HG02884 (cell line): ENCODE data around the gene DRD4.
A peak's percentile ranks its signal among the peaks of the same experiment; 100 is the strongest.

Experiments
- ATAC-seq: cut with Tn5 transposase; IDR thresholded peaks from one replicate; pipeline ENCODE4 v1.9.1; 2021; ENCODE audit warnings: mild to moderate bottlenecking, moderate library complexity; ENCODE audit not compliant: unreplicated experiment

DRD4 gene

DNA sequence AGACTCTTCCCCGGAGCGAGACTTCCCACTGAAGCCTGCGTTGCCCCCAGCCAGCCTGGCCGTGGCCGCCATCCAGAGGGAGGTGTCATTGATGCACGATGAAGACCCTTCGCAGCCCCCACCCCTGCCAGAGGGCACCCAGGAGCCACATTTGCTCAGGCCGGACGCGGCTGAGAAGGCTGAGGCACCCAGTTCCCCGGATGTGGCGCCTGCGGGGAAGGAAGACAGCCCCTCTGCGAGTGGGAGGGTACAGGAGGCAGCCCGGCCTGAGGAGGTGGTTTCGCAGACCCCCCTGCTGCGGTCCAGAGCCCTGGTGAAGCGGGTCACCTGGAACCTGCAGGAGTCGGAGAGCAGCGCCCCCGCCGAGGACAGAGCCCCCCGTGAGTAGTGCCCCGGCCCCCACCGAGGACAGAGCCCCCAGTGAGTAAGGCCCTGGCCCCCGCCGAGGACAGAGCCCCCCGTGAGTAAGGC is 27.7 kb upstream of the DRD4 start:
- ATAC-seq = no peak

DNA sequence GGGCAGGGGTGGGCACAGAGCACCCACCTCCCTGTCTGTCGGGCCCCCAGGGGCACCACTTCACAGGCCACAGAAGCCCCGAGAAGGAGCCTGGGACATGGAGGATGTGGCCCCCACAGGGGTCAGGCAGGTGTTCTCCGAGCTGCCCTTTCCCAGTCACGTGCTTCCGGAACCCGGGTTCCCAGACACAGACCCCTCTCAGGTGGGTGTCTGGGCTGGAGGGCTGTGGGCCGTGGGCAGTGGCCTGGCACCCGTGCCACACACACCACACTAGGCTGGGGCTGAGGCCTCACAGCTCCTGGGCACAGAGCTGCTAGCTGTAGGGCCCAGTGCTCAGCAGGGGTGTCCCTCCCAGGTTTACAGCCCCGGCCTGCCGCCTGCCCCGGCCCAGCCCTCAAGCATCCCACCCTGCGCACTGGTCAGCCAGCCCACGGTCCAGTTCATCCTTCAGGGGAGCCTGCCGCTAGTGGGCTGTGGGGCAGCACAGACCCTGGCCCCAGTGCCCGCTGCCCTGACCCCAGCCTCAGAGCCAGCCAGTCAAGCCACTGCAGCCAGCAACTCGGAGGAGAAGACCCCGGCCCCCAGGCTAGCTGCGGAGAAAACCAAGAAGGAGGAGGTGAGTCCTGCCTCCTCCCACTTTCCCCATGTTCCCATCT is 26.8 kb upstream of the DRD4 start:
- ATAC-seq = no peak

DNA sequence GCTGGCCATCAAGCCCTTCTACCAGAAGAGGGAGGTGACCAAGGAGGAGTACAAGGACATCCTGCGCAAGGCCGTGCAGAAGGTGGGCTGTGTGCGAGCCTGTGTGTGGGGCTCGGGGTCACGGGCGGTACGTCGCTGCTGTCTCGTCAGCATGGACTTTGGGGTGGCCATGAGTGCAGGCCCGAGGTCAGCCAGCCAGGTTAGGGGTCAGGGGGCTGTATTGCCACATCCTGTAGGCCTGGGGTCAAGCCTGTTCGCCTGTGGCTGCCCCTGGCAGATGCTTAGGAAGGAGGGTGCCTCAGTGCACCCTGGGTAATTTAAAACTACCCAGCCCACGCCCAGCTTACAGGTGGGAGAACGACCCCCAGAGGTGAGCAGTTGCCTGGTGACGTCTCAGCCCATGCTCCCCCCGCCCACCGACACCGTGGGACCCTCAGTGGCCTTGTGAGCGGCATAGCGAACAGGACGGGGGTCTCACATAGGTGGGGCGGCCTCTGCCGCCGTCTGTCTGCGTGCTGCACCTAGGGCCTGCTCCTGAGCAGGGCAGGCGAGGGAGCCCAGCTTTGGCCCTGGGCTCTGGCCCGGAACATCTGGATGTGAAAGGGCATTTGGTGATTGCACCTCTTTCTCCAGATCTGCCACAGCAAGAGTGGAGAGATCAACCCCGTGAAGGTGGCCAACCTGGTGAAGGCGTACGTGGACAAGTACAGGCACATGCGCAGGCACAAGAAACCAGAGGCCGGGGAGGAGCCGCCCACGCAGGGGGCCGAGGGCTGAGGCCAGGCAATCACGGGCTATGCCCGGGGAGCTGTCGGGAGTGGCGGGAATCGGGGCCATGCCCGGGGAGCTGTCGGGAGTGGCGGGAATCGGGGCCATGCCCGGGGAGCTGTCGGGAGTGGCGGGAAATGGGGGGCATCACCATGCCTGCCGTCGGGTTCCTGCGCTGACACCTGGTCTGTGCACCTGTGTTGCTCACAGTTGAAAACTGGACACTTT is 25.8 kb upstream of the DRD4 start:
- ATAC-seq = no peak

DNA sequence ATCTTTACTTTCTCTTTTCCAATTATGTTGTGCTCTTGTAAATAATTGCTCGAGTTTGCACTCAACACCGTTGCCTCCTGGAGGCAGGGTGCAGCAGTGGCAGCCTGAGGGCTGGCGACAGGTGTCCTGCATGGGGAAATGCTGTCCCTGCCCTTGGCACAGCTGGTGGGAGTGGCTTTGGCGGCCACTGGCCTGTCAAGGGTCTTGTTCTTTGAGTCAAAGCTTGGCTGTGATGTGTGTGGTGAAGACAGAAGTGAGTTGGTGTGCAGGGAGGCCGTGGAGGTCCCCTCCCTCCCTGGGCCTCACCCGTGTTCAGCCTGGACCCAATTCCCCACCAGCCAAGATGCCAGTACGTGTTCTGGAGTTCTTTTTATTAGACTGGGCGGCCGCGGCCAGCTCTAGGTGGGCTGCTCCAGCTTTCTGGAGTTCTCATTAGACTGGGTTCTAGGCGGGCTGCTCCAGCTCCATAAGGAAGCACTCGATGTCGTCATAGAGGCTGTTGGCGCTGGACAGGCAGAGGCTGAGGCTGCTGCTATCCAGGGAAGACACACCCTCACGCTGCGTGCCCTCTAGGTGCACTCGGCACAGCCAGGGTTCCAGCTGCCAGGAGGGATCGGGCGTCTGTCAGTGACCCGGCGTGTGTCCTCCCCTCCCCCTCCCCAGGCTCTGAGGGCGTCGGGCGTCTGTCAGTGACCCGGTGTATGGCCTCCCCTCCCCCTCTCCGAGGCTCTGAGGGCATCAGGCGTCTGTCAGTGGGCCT is 24.7 kb upstream of the DRD4 start:
- ATAC-seq = no peak

DNA sequence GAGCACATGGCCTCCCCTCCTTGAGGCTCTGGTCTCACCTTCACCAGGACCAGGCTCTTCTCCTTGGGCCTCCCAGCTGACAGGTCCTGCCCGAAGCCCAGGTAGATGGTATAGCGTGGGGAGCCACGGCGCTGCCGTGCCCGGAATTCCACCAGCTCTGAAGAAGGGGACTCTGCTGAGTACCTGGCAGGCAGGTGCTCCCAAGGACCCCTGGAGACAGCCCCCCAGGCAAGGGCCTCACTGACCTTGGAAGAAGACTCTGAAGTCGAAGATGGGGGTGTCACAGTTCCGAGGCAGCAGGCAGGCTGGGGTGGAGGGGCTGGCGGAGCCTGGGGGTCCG is 24.1 kb upstream of the DRD4 start:
- no peak for ATAC-seq

DNA sequence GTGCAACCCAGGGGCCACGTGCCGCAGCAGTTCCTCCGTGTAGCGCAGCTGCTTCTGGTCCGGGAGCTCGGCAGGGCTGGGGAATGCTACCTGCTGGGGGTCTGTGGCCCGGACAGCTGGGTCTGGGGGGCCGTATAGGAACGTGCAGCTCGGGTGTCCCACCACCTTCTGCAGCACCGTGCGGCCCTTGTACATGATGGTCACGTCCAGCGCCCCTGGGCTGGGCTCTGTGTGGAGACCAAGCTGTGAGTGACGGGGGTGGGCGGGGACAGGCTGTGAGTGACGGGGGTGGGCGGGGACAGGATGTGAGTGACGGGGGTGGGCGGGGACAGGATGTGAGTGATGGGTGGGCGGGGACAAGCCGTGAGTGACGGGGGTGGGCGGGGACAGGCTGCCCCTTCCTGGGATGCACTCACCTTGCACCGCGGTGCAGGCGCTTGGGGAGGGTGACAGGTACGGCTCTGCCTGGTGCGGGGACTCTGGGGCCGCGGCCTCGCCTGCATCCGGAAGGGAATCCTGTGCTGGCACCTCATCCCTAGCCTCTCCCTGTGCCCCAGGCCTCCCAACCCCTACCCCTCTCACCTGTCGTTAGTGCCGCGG is 23.6 kb upstream of the DRD4 start:
- ATAC-seq = no peak

DNA sequence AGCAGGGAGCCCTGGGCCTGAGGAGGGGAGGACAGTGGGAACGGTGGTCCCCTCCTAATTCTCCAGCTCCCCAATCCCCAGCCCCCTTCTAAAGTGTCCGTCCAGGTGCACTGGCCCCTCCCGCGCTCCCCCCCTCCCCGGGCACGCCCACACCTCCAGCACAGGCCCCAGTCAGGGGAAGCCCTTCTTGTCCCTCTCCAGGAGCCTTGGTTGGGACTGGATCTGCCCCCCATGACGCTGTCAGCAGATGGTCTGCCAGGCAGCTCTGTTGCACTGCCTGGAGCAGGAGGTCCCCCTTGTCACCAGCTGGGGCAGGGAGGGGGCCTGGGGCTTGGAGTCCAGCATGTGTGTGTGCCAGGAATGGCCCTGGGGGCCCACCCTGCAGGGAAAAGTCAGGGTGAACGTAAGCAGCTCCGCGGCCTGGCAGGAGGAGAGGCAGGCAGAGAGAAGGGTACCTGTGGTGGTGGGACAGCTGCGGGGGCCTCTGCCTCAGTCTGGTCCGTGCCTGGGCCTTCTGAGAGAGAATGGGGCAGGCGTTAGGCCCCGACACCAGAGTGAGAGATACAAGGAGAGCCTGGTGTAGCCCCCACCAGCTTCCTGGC is 22.9 kb upstream of the DRD4 start:
- ATAC-seq = no peak

DNA sequence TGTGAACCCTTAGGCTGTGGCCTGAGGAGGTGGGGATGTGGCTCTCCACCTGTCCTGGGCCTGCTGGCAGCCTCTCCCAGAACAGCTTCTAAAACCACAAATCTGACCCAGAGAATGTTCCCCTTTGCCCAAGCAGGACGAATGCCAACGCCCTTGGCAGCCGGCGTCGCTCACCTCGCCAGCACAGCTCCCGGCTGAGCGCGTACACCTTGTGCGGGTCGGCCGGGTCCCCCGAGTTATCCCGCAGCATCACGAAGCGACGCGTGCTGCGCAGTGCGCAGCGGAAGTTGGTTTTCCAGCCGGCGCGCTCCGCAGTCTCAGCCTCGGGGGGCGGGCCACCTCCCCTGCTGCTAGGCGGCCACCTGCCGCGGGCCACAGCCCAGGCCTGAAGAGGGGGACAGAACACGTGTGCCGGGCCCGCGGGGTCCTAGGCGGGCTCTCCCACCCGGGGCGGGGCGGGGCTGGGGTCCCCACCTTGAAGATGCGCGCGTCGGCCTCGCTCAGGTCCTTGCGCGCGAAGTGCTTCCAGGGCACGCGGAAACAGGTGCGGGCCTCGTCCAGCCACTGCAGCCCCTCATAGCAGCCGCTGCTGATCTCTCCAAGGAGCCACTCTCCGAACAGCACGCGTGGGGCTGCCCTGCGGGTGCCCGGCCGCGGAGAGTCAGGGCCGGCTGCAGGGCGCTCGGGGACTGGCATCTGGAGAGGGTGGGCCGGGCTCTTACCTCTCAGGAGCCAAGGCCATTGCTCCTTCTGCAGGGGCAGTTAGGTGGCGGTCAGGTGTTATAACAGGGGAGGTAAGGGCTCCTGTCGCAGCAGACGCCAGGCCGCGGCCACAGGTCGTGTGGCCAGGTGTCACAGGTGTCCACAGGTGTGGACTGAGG is 22.2 kb upstream of the DRD4 start:
- no peak for ATAC-seq

DNA sequence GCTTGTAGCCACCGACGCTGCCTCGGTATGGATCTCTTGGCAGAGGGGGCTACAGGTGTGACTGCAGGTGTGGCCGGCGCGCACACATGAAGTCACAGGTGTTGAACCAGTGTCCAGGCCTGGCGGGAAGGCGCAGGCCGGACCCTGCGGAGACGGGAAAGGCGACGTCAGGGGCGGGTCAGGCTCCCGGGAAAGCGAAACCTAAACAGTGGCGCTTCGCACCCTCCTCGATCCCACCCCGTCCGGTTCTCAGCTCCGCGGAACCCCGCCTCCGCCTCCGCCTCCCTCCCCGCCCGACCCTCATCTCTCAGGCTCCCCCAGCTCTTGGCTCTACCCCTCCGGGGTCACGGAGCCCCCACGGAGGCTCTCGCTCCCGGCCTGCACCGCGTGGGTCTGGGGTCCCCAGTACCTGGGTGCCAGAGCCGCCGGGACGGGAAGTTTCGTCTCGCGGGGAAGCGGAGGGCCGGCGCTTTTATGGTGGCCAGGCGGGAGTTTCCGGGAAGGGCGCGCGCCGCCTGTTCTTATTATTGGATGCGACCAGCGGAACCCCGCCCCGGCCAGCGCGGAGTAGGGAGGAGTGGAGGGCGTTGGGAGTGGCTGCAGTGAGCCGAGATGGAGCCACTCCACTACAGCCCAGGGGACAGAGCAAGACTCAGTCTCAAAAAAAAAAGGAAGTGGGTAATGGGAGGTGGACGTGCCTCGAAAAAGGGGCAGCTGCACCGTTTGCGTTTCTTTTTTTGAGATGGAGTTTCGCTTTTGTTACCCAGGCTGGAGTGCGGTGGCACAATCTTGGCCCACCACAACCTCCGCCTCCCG is 21.4 kb upstream of the DRD4 start, which contains the start of gene IRF7:
TSS of gene IRF7 (minus strand) at position 447 of the 816 bp plus-strand sequence. CDS start 586 bp downstream, outside the sequence.
- peak; percentile 77 for ATAC-seq

DNA sequence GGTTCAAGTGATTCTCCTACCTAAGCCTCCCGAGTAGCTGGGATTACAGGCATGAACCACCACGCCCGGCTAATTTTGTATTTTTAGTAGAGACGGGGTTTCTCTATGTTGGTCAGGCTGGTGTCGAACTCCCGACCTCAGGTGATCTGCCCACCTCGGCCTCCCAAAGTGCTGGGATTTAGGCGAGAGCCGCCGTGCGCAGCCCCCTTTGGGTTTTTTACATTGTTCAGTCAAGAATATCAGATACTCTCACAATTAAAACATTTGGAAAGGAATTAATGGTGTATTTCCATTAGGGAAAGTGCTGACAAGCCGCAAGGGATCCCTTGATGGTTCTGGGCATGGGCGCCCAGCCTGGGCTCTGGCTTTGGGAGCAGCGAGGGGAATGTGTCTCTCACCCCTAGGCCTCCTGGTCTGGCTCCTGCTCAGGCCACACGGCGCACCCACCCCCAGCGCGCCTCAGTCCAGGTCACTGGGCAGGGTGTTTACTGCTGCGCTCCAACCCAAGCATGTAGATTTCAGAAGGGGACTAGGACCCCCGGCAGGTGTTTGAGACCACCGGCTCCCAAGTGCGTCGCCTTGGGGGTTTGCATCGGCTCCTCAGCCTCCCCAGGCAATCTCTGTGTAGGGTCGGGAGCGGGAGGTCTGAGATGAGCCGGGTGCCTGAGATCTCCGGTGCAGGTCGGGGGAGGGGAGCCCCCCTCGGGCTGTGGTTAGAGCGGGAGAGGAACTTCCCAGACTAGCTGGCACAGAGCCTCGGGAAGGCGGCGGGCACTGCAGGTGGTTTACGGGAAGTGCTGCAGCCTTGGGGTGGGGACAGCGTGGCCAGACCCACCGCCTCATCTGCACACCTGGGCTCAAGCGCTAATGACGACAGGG is 20.5 kb upstream of the DRD4 start:
- no peak for ATAC-seq

DNA sequence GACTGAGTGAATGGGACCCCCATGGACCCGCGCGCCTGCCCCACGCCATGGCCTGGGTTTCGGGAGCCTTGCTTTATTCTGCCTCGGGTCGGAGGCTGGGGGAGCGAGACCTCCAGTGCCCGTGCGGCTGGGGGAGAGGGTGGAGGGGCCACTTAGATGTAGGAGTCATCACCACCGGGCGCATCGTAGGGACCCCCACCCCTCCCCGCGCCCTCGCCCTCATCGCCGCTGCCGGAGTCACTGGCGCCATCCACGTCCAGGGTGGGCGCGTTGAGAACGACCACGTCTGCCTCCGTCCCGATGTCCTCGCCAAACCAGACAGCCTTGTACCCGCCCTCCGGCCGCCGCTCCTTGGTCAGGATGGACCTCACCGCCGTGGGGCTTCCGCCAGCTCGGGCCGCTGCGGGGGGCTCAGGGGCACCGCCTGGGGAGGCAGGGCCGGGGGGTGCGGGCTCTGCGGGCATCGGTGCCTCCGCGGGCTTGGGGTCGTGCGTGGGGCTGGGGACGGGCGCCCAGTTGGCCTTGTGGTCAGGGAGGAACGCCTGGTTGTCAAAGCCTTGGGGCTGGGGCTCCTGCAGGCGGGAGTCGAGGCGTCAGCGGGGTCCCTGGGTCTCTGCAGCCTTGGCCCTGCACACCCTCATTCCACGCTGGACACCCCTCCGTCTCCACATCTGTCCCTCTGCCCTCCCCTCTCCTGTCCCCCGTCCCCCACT is 19.7 kb upstream of the DRD4 start:
- ATAC-seq = no peak

DNA sequence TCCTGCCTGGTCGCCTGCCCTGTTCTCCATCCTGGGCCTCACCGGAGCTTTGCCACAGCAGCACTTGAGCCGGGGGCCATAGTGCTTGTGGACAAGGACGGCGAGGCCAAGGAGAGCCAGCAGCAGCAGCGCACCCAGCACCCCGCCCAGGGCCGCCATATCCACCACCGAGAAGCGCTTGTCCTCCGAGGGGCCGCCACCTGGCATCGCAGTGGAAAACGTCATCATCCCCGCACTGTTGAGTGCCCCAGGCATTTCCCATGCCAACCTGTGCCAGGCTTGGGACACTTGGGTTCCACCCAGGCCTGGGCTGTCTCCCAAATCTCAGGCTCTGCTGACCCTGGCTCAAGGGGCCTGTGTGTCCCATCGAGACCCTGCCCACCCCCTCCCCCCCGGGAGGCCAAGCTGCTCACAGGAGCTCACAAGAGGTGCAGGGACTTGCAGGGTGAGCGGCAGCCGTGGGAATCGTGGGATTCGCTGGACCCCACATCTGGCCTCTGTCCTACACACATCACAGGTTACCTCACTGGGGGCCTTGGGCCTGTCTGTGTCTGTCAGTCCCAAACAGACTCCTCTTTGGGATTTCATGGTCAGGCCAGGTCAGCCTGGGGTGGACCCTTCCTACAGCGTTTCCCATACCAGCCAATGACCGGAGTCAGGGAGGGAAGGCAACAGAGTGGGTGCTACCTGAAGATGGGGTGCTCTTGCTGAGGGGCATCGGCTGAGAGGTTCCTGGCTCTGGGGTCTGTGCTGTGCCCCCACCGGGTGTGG is 19.0 kb upstream of the DRD4 start:
- ATAC-seq = no peak

DNA sequence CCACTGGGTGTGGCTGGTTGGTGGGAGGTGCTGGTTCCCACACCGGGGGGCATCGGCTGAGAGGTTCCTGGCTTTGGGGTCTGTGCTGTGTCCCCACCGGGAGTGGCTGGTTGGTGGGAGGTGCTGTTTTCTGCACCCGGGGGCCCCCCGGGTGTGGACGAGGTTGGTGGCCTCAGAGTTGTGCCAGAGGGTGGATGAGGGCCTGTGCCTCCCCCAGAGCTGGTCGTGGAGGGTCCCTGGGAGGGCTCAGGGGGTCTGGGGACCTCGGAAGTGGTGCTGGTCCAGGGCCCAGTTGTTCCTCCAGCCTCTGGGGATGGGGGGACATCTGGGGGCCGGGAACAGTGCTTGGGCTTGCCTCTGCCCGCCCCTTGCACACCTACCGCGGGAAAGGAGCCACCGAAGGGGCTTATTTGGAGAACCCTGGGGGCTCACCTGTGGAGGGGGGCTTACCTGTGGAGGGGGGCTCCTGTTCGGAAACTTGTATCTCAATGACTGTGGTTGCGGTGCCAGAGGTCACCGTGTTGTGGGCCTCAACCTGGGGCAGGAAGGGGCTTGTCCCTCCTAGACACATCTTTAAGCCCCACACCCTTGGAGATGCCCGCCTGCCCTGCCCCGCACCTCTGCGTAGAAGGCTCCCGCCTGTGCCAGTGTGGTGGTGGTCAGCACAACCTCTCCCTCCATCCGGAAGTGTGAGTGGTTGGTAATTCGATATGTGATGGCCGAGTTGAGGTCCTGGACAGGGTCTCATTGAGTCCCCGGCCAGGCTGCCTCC is 18.0 kb upstream of the DRD4 start:
- no peak for ATAC-seq

DNA sequence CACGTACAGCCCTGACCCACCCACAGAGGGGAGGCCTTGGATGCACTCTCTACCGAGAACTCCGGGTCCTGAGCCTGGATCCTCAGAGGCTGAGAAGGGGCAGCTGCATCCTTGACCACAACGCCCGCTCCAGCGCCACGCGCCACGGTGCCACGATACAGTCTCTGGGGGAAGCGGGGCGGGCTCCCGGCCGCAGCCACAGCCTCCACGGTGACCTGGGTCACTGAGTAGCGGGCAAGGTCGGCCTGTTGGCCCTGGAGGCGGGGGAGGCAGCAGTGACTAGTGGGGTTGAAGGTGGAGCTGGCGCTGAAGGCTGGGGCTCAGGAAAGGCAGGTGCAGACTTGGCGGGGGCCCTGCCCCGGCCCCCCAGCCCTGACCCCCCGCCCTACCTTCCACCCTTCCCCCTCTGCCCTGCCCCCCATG is 17.4 kb upstream of the DRD4 start:
- ATAC-seq = no peak

DNA sequence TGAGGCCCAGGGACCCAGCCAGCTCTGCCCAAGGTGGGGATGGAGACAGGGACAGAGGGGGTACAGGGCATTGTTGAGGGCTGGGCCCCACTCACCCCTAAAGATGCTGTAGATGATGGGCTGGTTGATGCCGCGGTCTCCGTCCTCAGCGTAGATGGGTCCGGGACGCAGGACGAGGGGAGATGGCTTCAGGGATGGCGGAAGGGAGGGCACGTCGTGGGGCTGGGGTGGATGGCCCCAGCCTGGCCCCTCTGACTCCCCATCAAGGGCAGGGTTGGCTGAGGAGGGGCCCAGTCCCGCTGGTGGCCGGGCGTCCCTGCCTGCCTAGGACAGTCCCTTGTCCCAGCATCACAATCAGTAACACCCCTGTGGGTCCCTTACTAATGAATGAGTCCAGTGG is 16.9 kb upstream of the DRD4 start:
- ATAC-seq = no peak
